Psoas muscle (tissue), 8 donors: ENCODE results near the gene VPS35L. TPM values are rescaled to one million over a fixed set of nuclear protein-coding genes. Genes with fewer than 3 reads are reported as not detected.

Experiments
- ATAC-seq, 4 donors: fragments of 200-7000 bp; cut with Tn5 transposase; one replicate each; pipeline ENCODE4 v1.9.1; 2020; ENCODE audit warnings: moderate library complexity in 3 of 4, mild to moderate bottlenecking in 2 of 4
- DNase-seq, 2 donors: peaks; one replicate each; pipeline ENCODE4 v3.0.0-alpha.2; 2020
- H3K27ac ChIP-seq: fragments of 200-600 bp; one replicate; pipeline ENCODE4 v1.8.0; 2022
- H3K27me3 ChIP-seq, 3 donors: fragments of 200-600 bp in 1 of 3; one replicate each; pipeline versions ENCODE4 v1.6.1 to v1.8.0; 2013 to 2022; ENCODE audit warnings: low read length in 2 of 3, mild to moderate bottlenecking in 2 of 3, moderate library complexity in 1 of 3; ENCODE audit not compliant: insufficient read depth in 3 of 3
- H3K36me3 ChIP-seq, 2 donors: fragments of 200-600 bp in 1 of 2; one replicate each; pipeline versions ENCODE4 v1.6.1 to v1.8.0; 2013 to 2022; ENCODE audit warnings: low read depth in 1 of 2, mild to moderate bottlenecking in 1 of 2, moderate library complexity in 1 of 2; ENCODE audit not compliant: insufficient read depth in 1 of 2
- H3K4me1 ChIP-seq: fragments of 200-600 bp; one replicate; pipeline ENCODE4 v1.8.0; 2022
- H3K4me3 ChIP-seq: fragments of 200-600 bp; one replicate; pipeline ENCODE4 v1.8.0; 2022; ENCODE audit warnings: mild to moderate bottlenecking
- H3K9me3 ChIP-seq: fragments of 200-600 bp; one replicate; pipeline ENCODE4 v1.8.0; 2022
- CTCF ChIP-seq: fragments of 200-600 bp; IDR thresholded peaks from one replicate; pipeline ENCODE4 v1.8.0; 2022; ENCODE audit warnings: antibody characterized with exemption
- WGBS, 3 donors: extraction: QIAGEN DNeasy Blood & Tissue Kit; methylation state at CpG; one replicate each; pipeline versions ENCODE4 v1.1.6 to v1.1.7; 2013; 5-methylcytosine and 5-hydroxymethylcytosine counted together
- intact Hi-C, 2 donors: fragments of 100-400 bp; cut with DNase I; formaldehyde crosslinking; loops; one replicate each; pipeline versions ENCODE4 v1.11.0 to v1.14.2; 2022
- polyA plus RNA-seq, 3 donors: library from polyadenylated mRNA; stranded (reverse); fragments of 200-250 nt; gene quantifications; one replicate each; pipeline ENCODE4 v1.2.3, GENCODE V29; 2013
- total RNA-seq, 4 donors: library from RNA; stranded (reverse); fragmentation: NEBNext Ultra II Directional in 2 of 4; extraction: Animal tissue kit (Norgen Biotek cat#: 25700) in 2 of 4; gene quantifications; one replicate each; pipeline versions ENCODE4 v1.2.1 to v1.2.4, GENCODE V29; 2021 to 2023
- donor health status: healthy with polysubstance abuse.
- donor health status: DM: no; HTN: no; CAD: no; lungs with moderate emphysema.
- donor health status: Bipolar disorder and iron deficiency.
- donor health status: healthy.
- donor health status: DM: yes; HTN: yes; CAD: no.
- donor health status: DM: no; HTN: no; CAD: no.
- donor health status: DM: no; HTN: no; CAD: no.
- donor health status: DM: yes; HTN: yes; CAD: no.

VPS35L gene
- total and polyA plus RNA-seq, 7 donors, result 12.6 to 34.6 (median 27.8) TPM

DNA sequence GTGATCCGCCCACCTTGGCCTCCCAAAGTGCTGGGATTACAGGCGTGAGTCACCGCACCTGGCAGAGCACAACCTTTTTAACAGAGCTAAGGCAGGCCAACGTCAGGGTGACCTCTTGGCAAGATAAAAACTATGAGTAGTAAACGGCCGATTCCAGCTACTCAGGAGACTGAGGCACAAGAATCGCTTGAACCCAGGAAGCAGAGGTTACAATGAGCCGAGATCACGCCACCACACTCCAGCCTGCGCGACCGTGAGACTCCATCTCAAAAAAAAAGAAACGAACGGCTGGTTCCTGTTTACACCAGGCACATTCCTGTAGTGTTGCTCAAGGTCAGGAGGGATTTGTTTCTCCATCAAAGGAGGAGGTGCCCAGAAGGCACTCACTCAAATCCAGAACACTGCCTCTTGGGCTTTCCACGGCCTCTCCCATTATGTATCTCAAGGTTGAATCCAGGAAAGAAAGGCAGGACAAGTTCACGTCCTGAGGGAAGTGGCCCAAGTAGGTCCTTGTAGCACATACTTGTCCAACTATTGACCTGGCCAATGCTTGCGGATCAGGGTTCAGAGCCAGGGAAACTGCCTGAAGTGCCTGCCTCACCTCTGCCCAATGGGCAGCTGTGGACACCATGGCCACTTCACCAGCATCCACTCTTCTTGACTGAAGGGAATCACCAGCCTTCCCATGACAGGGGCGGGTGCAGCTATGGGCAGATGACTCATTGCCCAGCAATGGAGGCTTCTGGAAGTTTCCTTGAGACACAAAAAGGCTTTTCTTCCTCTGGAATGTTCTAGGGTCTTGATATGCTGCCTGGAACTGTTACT, 149.0 kb downstream of the VPS35L start:
- intact Hi-C loops, result loop anchor here in 1 of 2 donors (5.0 kb wide), 1 partner anchor 47 kb away; no protein-coding TSS in a partner anchor
- Histone ChIP-seq H3K27me3 (no peaks in the 10 kb centered on the region), H3K36me3 (peaks cover 0 to 88% of the 10 kb centered on the region in 2 donors), H3K4me1 (peaks cover 14% of the 10 kb centered on the region), H3K4me3 (no peak overlapping the region), H3K9me3 (no peaks in the 10 kb centered on the region), H3K27ac (peak overlapping the region; percentile 74)
- TF ChIP-seq CTCF, result no peak
- DNase-seq (peak; percentile 49 to 64), ATAC-seq (peak; percentile 33 to 81 (median 71))
- 59 to 65% (median 63%) methylated on average over 18 of the region's 18 CpGs for WGBS, 3 donors

DNA sequence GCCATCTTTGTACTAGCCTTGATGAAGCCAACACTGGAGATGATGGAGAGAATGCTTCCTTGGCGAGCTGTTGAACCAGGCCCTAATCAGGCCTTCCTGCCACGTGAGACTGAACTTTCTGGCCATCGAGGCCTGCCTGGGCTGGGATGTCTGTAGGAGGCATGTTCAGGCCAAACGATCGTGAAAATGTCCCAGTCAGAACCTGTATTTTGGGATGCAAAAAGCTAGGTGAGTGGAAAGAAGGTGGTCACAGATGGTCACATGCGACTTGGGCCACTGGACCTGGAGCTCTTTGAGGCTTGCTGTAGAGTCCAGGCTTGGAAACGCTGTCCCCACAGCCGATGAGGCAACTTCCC, 149.6 kb downstream of the VPS35L start:
- Histone ChIP-seq H3K9me3 (no peaks in the 10 kb centered on the region), H3K27ac (peak overlapping the region; percentile 74), H3K36me3 (peaks cover 0 to 88% of the 10 kb centered on the region in 2 donors), H3K4me3 (no peak overlapping the region), H3K4me1 (peaks cover 14% of the 10 kb centered on the region), H3K27me3 (no peaks in the 10 kb centered on the region)
- 95% methylated on average over 8 of the region's 8 CpGs for WGBS, 3 donors
- no peak for DNase-seq
- peak in 1 of 4 donors; percentile 12 for ATAC-seq
- no peak for TF ChIP-seq CTCF
- intact Hi-C loops, result no loop called here

DNA sequence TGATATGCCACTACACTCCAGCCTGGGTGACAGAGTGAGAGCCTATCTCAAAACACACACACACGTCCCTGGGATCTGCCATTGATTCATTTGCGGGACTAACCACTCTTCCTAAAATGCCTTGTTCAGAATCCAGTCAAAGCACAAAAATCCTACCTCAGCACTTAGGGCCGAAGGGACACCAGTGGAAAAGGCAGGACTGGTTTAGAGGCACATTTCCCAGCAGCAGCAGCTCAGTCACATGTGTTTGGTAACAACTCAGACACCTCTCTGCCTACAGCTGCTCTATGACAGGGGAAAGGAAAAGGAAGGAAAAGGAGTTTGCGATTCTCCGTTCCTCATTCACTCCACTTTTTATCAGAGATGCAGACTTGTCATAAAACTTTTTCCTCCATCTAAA, 150.3 kb downstream of the VPS35L start:
- Histone ChIP-seq H3K9me3 (no peaks in the 10 kb centered on the region), H3K4me1 (peaks cover 8% of the 10 kb centered on the region), H3K27ac (peak overlapping the region; percentile 74), H3K4me3 (no peak overlapping the region), H3K36me3 (peaks cover 0 to 86% of the 10 kb centered on the region in 2 donors), H3K27me3 (no peaks in the 10 kb centered on the region)
- intact Hi-C loops, result no loop called here
- DNase-seq, result no peak
- 80 to 93% (median 84%) methylated on average over 5 of the region's 5 CpGs for WGBS, 3 donors
- no peak for TF ChIP-seq CTCF
- ATAC-seq, result no peak

- H3K36me3 ChIP-seq, result peaks cover 0 to 76% of the 10 kb centered on the region in 2 donors
- 91 to 94% (median 92%) methylated on average over 15 of the region's 15 CpGs for WGBS, 3 donors
- no peak overlapping the region for H3K4me3 ChIP-seq
- intact Hi-C loops, result no loop called here
- no peaks in the 10 kb centered on the region for H3K27me3 ChIP-seq
- no peak overlapping the region for H3K27ac ChIP-seq
- no peak for DNase-seq
- no peak for ATAC-seq
- H3K9me3 ChIP-seq, result no peaks in the 10 kb centered on the region
- H3K4me1 ChIP-seq, result peaks cover 6% of the 10 kb centered on the region
- no peak for TF ChIP-seq CTCF
These were observed 151.3 kb downstream of the VPS35L start for GRCh38 chr16:19706846-19707245.
